ENCODE measurements around the gene SSC5D. TPM values are rescaled to one million over a fixed set of nuclear protein-coding genes. Genes with fewer than 3 reads are reported as not detected.
A peak's percentile ranks its signal among the peaks of the same experiment; 100 is the strongest.

Gene SSC5D
- total and polyA plus RNA-seq, 9 of the 15 experiments (the other 6 are each of a cell fraction or from before 2014, with no cell fraction given) = 0.04 to 0.71 (median 0.14) TPM; not detected in 2

- intact Hi-C loops (cut with micrococcal nuclease) (no loop called here), in situ Hi-C loops (cut with MboI) (no loop called here)
- BruUV-seq (replicated peaks) = no TSS peak
- Histone ChIP-seq H4K20me1 (replicated peaks; ENCODE audit: control insufficient read depth, insufficient read depth, low read length) (no peaks in the 10 kb centered on the region), H3K9me1 (ENCODE audit: control insufficient read depth, insufficient read depth, low read length) (no peaks in the 10 kb centered on the region), H3K27ac (ENCODE audit: extremely low read depth, low read depth, low read length) (no peak overlapping the region), H3K4me3 (no peak overlapping the region), H3K27me3 (ENCODE audit: control insufficient read depth in 2 of 2, insufficient read depth in 2 of 2, low read length in 2 of 2) (peaks cover 4 to 11% of the 10 kb centered on the region in 2 experiments; a peak in 4 of 5 replicates), H3K4me2 (ENCODE audit: insufficient read depth, low read length) (no peak overlapping the region), H3K9ac (ENCODE audit: insufficient read depth in 1 of 2, low read depth in 2 of 2, low read length in 2 of 2) (no peak overlapping the region), H2AFZ (ENCODE audit: low read depth, low read length) (no peak overlapping the region), H3K4me1 (replicated peaks in 1 of 2; ENCODE audit: control insufficient read depth in 2 of 2, insufficient read depth in 2 of 2, low read length in 2 of 2) (peaks cover 5 to 9% of the 10 kb centered on the region in 2 experiments; a peak in 3 of 5 replicates), H3K36me3 (ENCODE audit: control insufficient read depth, insufficient read depth, low read length) (no peaks in the 10 kb centered on the region), H3K79me2 (ENCODE audit: control insufficient read depth, insufficient read depth, low read length) (no peaks in the 10 kb centered on the region), H3K9me3 (replicated peaks; ENCODE audit: control insufficient read depth, insufficient read depth, low read depth, low read length) (no peaks in the 10 kb centered on the region)
- DNase-seq (ENCODE audit: extremely low read depth in 1 of 4, low spot score in 3 of 4) (peak in 1 of 4 experiments; percentile 3), FAIRE-seq (no peak), ATAC-seq (no peak)
- ChIA-PET POLR2A (interaction anchor here (1.1 kb wide), 1 partner anchor 45 kb away, joined by 4 read pairs; the partner anchor contains the start of gene FIZ1), CTCF (ENCODE audit: low intra/inter-chr PET ratio) (no interaction called here)
- TF ChIP-seq SRSF7 (optimal IDR thresholded peaks at IDR 0.05; ENCODE audit: low read depth, low read length) (no peak), RBM25 (IDR thresholded peaks at IDR 0.05; ENCODE audit: low read depth, low read length, severe bottlenecking) (peak; percentile 51), THAP7 (CRISPR knock-in tag; IDR thresholded peaks at IDR 0.05) (no peak), KDM1A (IDR thresholded peaks at IDR 0.05) (peak in 1 of 2 experiments; percentile 34; a peak in 2 of 4 replicates), BCOR (IDR thresholded peaks at IDR 0.05) (peak; percentile 46; the same call in 1 of the 2 replicates), ZFP36 (IDR thresholded peaks at IDR 0.05; ENCODE audit: low read depth, low read length, partially characterized antibody) (peak; percentile 76)
- WGBS (ENCODE audit: insufficient coverage, low coverage, missing lambda C conversion rate) = 29% methylated on average over 9 of the region's 9 CpGs
Observed at GRCh38 chr19:55554302-55554701, 66.1 kb downstream of the SSC5D start.
